K562 (cell line): Measurements from ENCODE around the gene COPS9. TPM values are rescaled to one million over a fixed set of nuclear protein-coding genes. Genes with fewer than 3 reads are reported as not detected.

ENCODE experiments used
- ATAC-seq: fragments of 200-7000 bp; cut with Tn5 transposase; 3 replicates; pipeline ENCODE4 v1.9.1; 2020; ENCODE audit warnings: moderate library complexity
- BruUV-seq: library from RNA; stranded (reverse); fragments of 400-500 nt; replicated peaks from 2 replicates; lab custom pipeline; 2021; lab: Mats Ljungman, UMichigan
- CTCF ChIA-PET: fragments of 300-600 bp; formaldehyde crosslinking; extraction: SDS; loops from one replicate; lab custom pipeline; 2021; ENCODE audit warnings: low intra/inter-chr PET ratio; lab: Yijun Ruan, JAX
- POLR2A ChIA-PET: fragments of 300-600, 350-650 bp; sonication (Branson Sonifier 250); formaldehyde crosslinking; extraction: SDS; loops from one replicate; lab custom pipeline; 2021; ENCODE audit warnings: antibody characterized with exemption, inconsistent platforms; lab: Yijun Ruan, JAX
- DNase-seq, 4 experiments: peaks; one replicate each; pipeline versions ENCODE4 v3.0.0 to v3.0.0-alpha.2; 2011 to 2018; ENCODE audit warnings: low spot score in 3 of 4, mixed read lengths in 3 of 4; ENCODE audit errors: extremely low read depth in 1 of 4
- FAIRE-seq: peaks from 2 replicates; lab custom pipeline; 2011; peaks lifted over from hg19 to GRCh38; lab: Jason Lieb, UNC
- H2AFZ ChIP-seq: 2 replicates; pipeline ENCODE4 v1.6.0; 2011; ENCODE audit warnings: low read depth, low read length, control low read depth, inconsistent platforms
- H3K27ac ChIP-seq: fragments of 200-600 bp; 3 replicates; pipeline ENCODE4 v1.8.0; 2011; ENCODE audit warnings: low read depth, mild to moderate bottlenecking, control low read depth, inconsistent platforms, low read length, moderate library complexity, mixed read lengths; ENCODE audit errors: extremely low read depth
- H3K27me3 ChIP-seq, 2 experiments: fragments of 300-600 bp in 1 of 2; 2 replicates in 1 of 2; 3 replicates in 1 of 2; pipeline versions ENCODE4 v1.6.0 to v1.8.0; 2011; ENCODE audit warnings: inconsistent platforms in 2 of 2, low read length in 2 of 2, mild to moderate bottlenecking in 1 of 2, mixed read lengths in 1 of 2, moderate library complexity in 1 of 2; ENCODE audit not compliant: control insufficient read depth in 2 of 2, insufficient read depth in 2 of 2
- H3K36me3 ChIP-seq: fragments of 300-600 bp; 3 replicates; pipeline ENCODE4 v1.8.0; 2011; ENCODE audit warnings: mild to moderate bottlenecking, low read length, inconsistent platforms; ENCODE audit not compliant: control insufficient read depth, insufficient read depth
- H3K4me1 ChIP-seq, 2 experiments: fragments of 200-600 bp in 1 of 2; replicated peaks in 1 of 2; 2 replicates in 1 of 2; 3 replicates in 1 of 2; pipeline versions ENCODE4 v1.5.1 to v1.8.0; 2011; ENCODE audit warnings: inconsistent platforms in 2 of 2, low read length in 2 of 2, mild to moderate bottlenecking in 1 of 2, mixed read lengths in 1 of 2, moderate library complexity in 1 of 2; ENCODE audit not compliant: control insufficient read depth in 2 of 2, insufficient read depth in 2 of 2
- H3K4me2 ChIP-seq: 2 replicates; pipeline ENCODE4 v1.6.1; 2011; ENCODE audit warnings: low read length, control low read depth, inconsistent platforms, mixed read lengths; ENCODE audit not compliant: insufficient read depth
- H3K4me3 ChIP-seq: fragments of 200-600 bp; sonication (generic), shearing (Covaris generic); 2 replicates; pipeline ENCODE4 v1.5.1; 2016; ENCODE audit warnings: control low read depth, inconsistent platforms
- H3K79me2 ChIP-seq: fragments of 200-600 bp; 3 replicates; pipeline ENCODE4 v1.8.0; 2011; ENCODE audit warnings: low read length, inconsistent platforms; ENCODE audit not compliant: control insufficient read depth, insufficient read depth
- H3K9ac ChIP-seq, 2 experiments: 2 replicates each; pipeline versions ENCODE4 v1.6.0 to v1.6.1; 2011; ENCODE audit warnings: low read depth in 2 of 2, low read length in 2 of 2, control low read depth in 1 of 2, inconsistent platforms in 1 of 2, mild to moderate bottlenecking in 1 of 2, mixed read lengths in 1 of 2; ENCODE audit not compliant: insufficient read depth in 1 of 2
- H3K9me1 ChIP-seq: one replicate; pipeline ENCODE4 v1.6.0; 2011; ENCODE audit warnings: inconsistent platforms, mild to moderate bottlenecking, low read length, moderate library complexity; ENCODE audit not compliant: control insufficient read depth, insufficient read depth
- H3K9me3 ChIP-seq: replicated peaks from 2 replicates; pipeline ENCODE4 v1.5.1; 2011; ENCODE audit warnings: low read depth, low read length, inconsistent platforms; ENCODE audit not compliant: control insufficient read depth, insufficient read depth
- H4K20me1 ChIP-seq: replicated peaks from 2 replicates; pipeline ENCODE4 v1.6.1; 2011; ENCODE audit warnings: low read length, inconsistent platforms, mixed read lengths; ENCODE audit not compliant: control insufficient read depth, insufficient read depth
- BACH1 ChIP-seq: fragments of 200-800 bp; sonication (Bioruptor generic); IDR thresholded peaks from 2 replicates; pipeline ENCODE4 v1.6.1; 2016; ENCODE audit warnings: missing genetic modification characterization, missing compliant biosample characterization
- EGR1 ChIP-seq: fragments of 450-650 bp; conservative IDR thresholded peaks from 2 replicates; pipeline ENCODE4 v1.6.1; 2017; ENCODE audit warnings: mild to moderate bottlenecking
- ELF1 ChIP-seq: fragments of 200-800 bp; sonication (Bioruptor generic); IDR thresholded peaks from 2 replicates; pipeline ENCODE4 v1.6.1; 2016; ENCODE audit warnings: missing genetic modification characterization, missing compliant biosample characterization
- ERF ChIP-seq: fragments of 450-650 bp; formaldehyde crosslinking; IDR thresholded peaks from 2 replicates; pipeline ENCODE4 v1.4.0; 2020; ENCODE audit warnings: mild to moderate bottlenecking, mixed read lengths
- FIP1L1 ChIP-seq: fragments of 200-400 bp; formaldehyde crosslinking; IDR thresholded peaks from 2 replicates; pipeline ENCODE4 v1.6.1; 2018; ENCODE audit warnings: mild to moderate bottlenecking, low read depth, low read length; ENCODE audit not compliant: poor library complexity, severe bottlenecking
- GABPA ChIP-seq: fragments of 200-800 bp; sonication (Bioruptor generic); conservative IDR thresholded peaks from 2 replicates; pipeline ENCODE4 v1.6.1; 2016; ENCODE audit warnings: low read depth, missing genetic modification characterization, missing compliant biosample characterization
- GTF2A2 ChIP-seq: IDR thresholded peaks from 2 replicates; pipeline ENCODE4 v1.6.1; 2016; ENCODE audit warnings: mild to moderate bottlenecking, missing genetic modification characterization, missing compliant biosample characterization
- MECOM ChIP-seq: fragments of 250-450 bp; sonication (Bioruptor Pico); IDR thresholded peaks from 2 replicates; pipeline ENCODE4 v1.8.0; 2022; ENCODE audit warnings: inconsistent platforms
- RAD21 ChIP-seq, 2 experiments: fragments of 250-450 bp in 1 of 2; fragments of 450-650 bp in 1 of 2; sonication (Bioruptor Pico) in 1 of 2; formaldehyde crosslinking in 1 of 2; IDR thresholded peaks in 1 of 2; conservative IDR thresholded peaks in 1 of 2; 2 replicates each; pipeline versions ENCODE4 v1.4.0 to v1.8.0; 2020 to 2022; ENCODE audit warnings: mild to moderate bottlenecking in 2 of 2, moderate library complexity in 1 of 2
- SIX5 ChIP-seq, 2 experiments: IDR thresholded peaks; 2 replicates each; pipeline ENCODE4 v1.6.1; 2011; ENCODE audit warnings: low read length in 2 of 2, borderline replicate concordance in 1 of 2, low read depth in 1 of 2, mild to moderate bottlenecking in 1 of 2, moderate library complexity in 1 of 2; ENCODE audit not compliant: insufficient read depth in 1 of 2
- SMARCA5 ChIP-seq: fragments of 450-650 bp; IDR thresholded peaks from 2 replicates; pipeline ENCODE4 v1.6.1; 2016
- TAF7 ChIP-seq: fragments of 450-650 bp; IDR thresholded peaks from 2 replicates; pipeline ENCODE4 v1.6.1; 2016; ENCODE audit warnings: missing genetic modification characterization, missing compliant biosample characterization
- TCF7L2 ChIP-seq: fragments of 150-350 bp; IDR thresholded peaks from 2 replicates; pipeline ENCODE4 v1.6.1; 2016; ENCODE audit warnings: low read depth, mild to moderate bottlenecking, low read length, moderate library complexity
- WGBS: fragments of 100-300 bp; shearing (Covaris generic); methylation state at CpG from one replicate; pipeline ENCODE4 v1.1.6; 2016; ENCODE audit warnings: low coverage, mixed read lengths; ENCODE audit not compliant: insufficient coverage; ENCODE audit errors: missing lambda C conversion rate; 5-methylcytosine and 5-hydroxymethylcytosine counted together
- in situ Hi-C: fragments of 300-500 bp; cut with MboI; formaldehyde crosslinking; loops from 4 replicates; pipeline ENCODE4 v1.15.0; 2018; ENCODE audit warnings: inconsistent platforms, mixed read lengths
- intact Hi-C: fragments of 100-400 bp; cut with micrococcal nuclease; formaldehyde crosslinking; loops from 2 replicates; pipeline ENCODE4 v1.14.2; 2022
- polyA plus RNA-seq, 8 experiments: library from polyadenylated mRNA; depleted of rRNA in 4 of 8; stranded (reverse) in 5 of 8; unstranded in 3 of 8; fragments of >200 nt; fragmentation: Nextera tagmentation in 2 of 8; fragmentation: Illumina TruSeq in 1 of 8; extraction: Ambion mirVana in 2 of 8; extraction: Trizol in 1 of 8; gene quantifications; 2 replicates each; pipeline versions ENCODE4 v1.2.1 to v1.2.3, GENCODE V29; 2011 to 2014; ENCODE audit warnings: inconsistent platforms in 1 of 8, missing spikeins in 1 of 8
- total RNA-seq, 7 experiments: library from RNA; depleted of rRNA in 6 of 7; stranded (reverse); fragments of >200 nt in 6 of 7; fragmentation: Illumina TruSeq in 2 of 7; extraction: Trizol in 2 of 7; gene quantifications; 2 replicates each; pipeline versions ENCODE4 v1.2.1 to v1.2.3, GENCODE V29; 2011 to 2021; ENCODE audit warnings: low replicate concordance in 1 of 7
- TF ChIP-seq, protein P1 (sequence below): fragments of 250-450 bp; sonication (Bioruptor Pico); IDR thresholded peaks from 2 replicates; pipeline ENCODE4 v1.4.0; 2020; ENCODE audit warnings: mild to moderate bottlenecking
- TF ChIP-seq, protein P2 (sequence below): fragments of 450-650 bp; IDR thresholded peaks from 2 replicates; pipeline ENCODE4 v1.6.1; 2016; ENCODE audit warnings: antibody characterized with exemption

COPS9 gene
- total and polyA plus RNA-seq, 9 of the 15 experiments (the other 6 are each of a cell fraction or from before 2014, with no cell fraction given): 55.0 to 281 (median 99.9) TPM

DNA sequence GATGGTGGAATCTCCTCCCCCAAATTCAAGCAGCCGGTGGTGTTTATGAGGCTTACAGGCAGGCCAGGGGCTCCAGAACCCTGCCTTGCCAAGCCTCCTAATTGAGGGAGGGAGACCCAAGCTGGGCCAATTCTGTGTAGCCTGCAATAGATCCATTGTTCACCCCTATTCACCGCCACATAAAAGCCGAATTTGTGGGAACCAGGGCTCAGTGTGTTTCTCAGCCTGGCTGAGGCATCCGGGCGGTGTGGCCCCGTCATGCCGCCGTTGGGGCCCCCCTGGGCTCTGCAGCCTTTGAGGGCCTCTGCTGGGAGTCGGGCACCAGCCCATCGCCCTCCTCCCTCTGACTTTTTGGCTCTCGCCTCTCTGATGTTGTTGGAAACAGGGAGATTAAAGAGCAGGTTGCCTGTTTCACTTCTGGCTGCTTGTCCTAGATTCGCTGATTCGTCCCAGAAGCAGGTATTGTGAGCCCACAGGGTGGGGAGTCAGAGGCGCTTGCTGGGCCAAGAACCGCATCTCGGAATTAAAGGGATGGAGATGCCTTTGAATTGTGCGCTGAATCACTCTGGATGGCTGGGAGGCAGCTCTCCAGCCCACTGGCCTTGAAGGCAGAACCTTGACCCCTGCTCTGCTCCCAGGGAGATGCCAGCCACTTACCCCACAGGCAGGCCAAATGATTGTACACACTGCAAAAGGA lies 19.1 kb upstream of the COPS9 start:
- H3K27ac ChIP-seq: no peak overlapping the region
- no peaks in the 10 kb centered on the region for H3K36me3 ChIP-seq
- H2AFZ ChIP-seq: no peak overlapping the region
- H3K9me3 ChIP-seq: no peaks in the 10 kb centered on the region; the same call in 1 of the 2 replicates
- no peaks in the 10 kb centered on the region for H3K79me2 ChIP-seq
- FAIRE-seq: no peak
- no peak overlapping the region for H3K4me2 ChIP-seq
- 1% methylated on average over 17 of the region's 17 CpGs for WGBS
- ChIA-PET POLR2A (no interaction called here), CTCF (no interaction called here)
- DNase-seq: no peak
- peaks cover under 1% of the 10 kb centered on the region for H3K9me1 ChIP-seq
- no TSS peak for BruUV-seq
- H3K9ac ChIP-seq: no peak overlapping the region
- peaks cover 0 to 37% of the 10 kb centered on the region in 2 experiments; a peak in 3 of 5 replicates for H3K27me3 ChIP-seq
- intact Hi-C loops: no loop called here
- ATAC-seq: no peak
- H3K4me3 ChIP-seq: no peak overlapping the region
- H4K20me1 ChIP-seq: no peaks in the 10 kb centered on the region
- TF ChIP-seq MECOM (CRISPR knock-in tag) (no peak), GABPA (tag) (no peak), FIP1L1 (no peak), ELF1 (tag) (no peak), TCF7L2 (no peak), GTF2A2 (tag) (no peak), TAF7 (no peak), BACH1 (tag) (no peak), SIX5 (IDR thresholded peaks at IDR 0.05; ENCODE audit: borderline replicate concordance in 1 of 2, insufficient read depth in 1 of 2, low read depth in 1 of 2, low read length in 2 of 2) (no peak), ERF (CRISPR knock-in tag) (no peak), RAD21 (CRISPR knock-in tag; conservative IDR thresholded peaks at IDR 0.05 in 1 of 2, IDR thresholded peaks at IDR 0.05 in 1 of 2) (no peak), EGR1 (no peak), SMARCA5 (no peak)
- TF ChIP-seq, protein P1, sequence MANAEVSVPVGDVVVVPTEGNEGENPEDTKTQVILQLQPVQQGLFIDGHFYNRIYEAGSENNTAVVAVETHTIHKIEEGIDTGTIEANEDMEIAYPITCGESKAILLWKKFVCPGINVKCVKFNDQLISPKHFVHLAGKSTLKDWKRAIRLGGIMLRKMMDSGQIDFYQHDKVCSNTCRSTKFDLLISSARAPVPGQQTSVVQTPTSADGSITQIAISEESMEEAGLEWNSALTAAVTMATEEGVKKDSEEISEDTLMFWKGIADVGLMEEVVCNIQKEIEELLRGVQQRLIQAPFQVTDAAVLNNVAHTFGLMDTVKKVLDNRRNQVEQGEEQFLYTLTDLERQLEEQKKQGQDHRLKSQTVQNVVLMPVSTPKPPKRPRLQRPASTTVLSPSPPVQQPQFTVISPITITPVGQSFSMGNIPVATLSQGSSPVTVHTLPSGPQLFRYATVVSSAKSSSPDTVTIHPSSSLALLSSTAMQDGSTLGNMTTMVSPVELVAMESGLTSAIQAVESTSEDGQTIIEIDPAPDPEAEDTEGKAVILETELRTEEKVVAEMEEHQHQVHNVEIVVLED (CRISPR knock-in tag): no peak
- TF ChIP-seq, protein P2, sequence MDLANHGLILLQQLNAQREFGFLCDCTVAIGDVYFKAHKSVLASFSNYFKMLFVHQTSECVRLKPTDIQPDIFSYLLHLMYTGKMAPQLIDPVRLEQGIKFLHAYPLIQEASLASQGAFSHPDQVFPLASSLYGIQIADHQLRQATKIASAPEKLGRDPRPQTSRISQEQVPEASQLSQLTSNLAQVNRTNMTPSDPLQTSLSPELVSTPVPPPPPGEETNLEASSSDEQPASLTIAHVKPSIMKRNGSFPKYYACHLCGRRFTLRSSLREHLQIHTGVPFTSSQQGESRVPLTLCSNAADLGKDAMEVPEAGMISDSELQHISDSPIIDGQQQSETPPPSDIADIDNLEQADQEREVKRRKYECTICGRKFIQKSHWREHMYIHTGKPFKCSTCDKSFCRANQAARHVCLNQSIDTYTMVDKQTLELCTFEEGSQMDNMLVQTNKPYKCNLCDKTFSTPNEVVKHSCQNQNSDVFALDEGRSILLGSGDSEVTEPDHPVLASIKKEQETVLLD: no peak
- TF ChIP-seq, all 486 proteins: peak for 0
- no peaks in the 10 kb centered on the region for H3K4me1 ChIP-seq
- in situ Hi-C loops: no loop called here
